ENCODE data around the gene AHRR.
"Not testable (repeated sequence)": the region's sequence is repeated elsewhere in the genome, so short reads cannot be mapped to it uniquely, and the experiment has no call there.

AHRR gene

DNA sequence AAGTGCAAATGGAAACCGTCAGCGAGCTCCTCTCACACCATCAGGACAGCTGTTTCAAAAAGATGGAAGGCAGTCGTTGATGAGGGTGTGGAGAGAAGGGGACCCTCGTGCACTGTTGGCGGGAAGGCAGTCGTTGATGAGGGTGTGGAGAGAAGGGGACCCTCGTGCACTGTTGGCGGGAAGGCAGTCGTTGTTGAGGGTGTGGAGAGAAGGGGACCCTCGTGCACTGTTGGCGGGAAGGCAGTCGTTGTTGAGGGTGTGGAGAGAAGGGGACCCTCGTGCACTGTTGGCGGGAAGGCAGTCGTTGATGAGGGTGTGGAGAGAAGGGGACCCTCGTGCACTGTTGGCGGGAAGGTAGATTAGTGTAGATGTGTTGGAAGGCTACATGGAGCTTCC lies 80.7 kb downstream of the AHRR start:
- H3K4me3 Mint-ChIP-seq; ATAC-seq (replicated peaks); H3K4me1 Mint-ChIP-seq (ENCODE audit: low read depth in 2 of 2); H3K9me3 Mint-ChIP-seq; DNase-seq; H3K27ac Mint-ChIP-seq; H3K36me3 Mint-ChIP-seq (ENCODE audit: insufficient read depth): not testable (repeated sequence)
- H3K27me3 Mint-ChIP-seq = peaks cover 56 to 73% of the 10 kb centered on the region in 2 donors

DNA sequence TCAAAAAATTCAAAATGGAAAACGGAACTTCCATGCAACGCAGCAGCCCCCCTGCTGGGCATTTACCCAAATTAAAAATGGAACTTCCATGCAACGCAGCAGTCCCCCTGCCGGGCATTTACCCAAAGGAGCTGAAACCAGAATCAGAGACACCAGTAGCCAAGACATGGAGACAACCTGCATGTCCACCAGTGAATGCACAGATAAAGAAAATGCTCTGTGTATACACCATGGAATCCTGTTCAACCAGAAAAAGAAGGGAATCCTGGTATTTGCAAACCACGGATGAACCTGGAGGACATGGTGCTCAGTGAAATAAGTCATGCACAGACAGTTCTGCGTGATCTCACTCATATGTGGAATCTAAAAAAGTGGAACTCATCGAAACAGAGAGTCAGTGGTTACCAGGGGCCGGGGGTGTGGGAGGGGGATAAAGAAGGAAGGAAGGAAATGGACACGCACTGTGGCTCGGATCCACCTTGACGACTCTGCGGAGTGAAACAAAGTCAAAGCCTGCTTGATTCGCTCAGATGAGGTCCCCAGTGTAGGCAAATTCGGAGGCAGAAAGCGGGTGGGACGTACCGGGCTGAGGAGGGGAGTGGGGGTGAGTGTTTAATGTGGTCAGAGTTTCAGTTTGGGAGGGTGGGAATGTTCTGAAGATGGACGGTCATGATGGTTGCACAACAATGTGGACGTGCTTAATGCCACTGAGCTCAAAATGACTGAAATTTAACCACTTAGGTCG lies 81.3 kb downstream of the AHRR start:
- no peak for DNase-seq
- Mint-ChIP-seq H3K27ac (no peak overlapping the region), H3K4me3 (no peak overlapping the region), H3K4me1 (ENCODE audit: low read depth in 2 of 2) (no peaks in the 10 kb centered on the region), H3K9me3 (no peaks in the 10 kb centered on the region), H3K36me3 (ENCODE audit: insufficient read depth) (peaks cover 4% of the 10 kb centered on the region), H3K27me3 (peaks cover 56 to 77% of the 10 kb centered on the region in 2 donors)
- peak; percentile 16 for ATAC-seq (replicated peaks)

DNA sequence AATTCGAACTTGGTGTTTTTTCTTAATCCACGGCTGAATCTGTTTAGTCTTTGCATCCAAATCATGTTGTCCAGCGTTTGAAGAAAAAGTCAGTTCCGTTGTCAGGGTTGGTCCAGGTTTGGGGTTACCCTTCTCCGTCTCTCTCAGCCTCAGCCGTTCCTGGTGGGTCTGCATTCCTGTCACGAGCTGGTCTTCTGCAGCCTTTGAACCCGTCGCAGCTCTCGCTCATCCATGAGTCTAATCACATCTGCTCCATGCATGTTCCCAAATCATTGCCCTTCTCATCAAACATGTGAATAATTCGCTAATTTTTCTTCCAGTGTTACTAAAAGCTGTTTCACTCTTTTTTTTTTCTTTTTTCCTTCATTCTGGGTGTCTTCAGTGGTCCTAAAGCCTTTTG lies 82.5 kb downstream of the AHRR start:
- no peak for ATAC-seq (replicated peaks)
- Mint-ChIP-seq H3K4me1 (ENCODE audit: low read depth in 2 of 2) (no peaks in the 10 kb centered on the region), H3K4me3 (no peak overlapping the region)

DNA sequence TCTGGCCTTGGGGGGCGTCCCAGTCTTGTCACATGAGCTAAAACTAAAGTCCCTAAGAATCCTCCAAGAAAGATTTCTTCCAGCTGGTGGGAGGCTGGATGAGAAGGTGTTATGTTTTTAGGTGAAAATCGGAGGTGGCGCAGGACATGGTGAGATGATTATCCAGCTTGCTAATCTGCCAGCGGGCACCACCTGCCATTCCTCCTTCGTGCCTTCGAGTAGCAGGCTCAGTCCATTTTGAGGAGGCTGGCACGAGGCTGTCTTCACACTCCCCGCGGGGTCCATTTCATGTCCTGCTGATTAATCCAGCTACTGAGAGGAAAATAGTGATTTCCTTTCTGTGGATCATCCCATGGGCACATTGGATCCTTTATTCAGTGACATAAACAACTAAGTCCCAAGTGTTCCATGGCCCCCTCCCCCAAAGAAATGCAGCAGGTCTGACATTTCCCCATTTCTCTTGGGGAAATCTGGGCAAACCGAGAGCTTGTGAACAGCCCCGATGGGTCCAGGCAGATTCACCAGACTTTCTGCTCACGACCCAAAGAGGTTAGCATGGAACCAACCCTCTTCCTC lies 83.2 kb downstream of the AHRR start:
- no peaks in the 10 kb centered on the region for H3K9me3 Mint-ChIP-seq
- no peak overlapping the region for H3K27ac Mint-ChIP-seq
- DNase-seq = no peak
- H3K27me3 Mint-ChIP-seq = peaks cover 56 to 83% of the 10 kb centered on the region in 2 donors
- no peaks in the 10 kb centered on the region for H3K4me1 Mint-ChIP-seq (ENCODE audit: low read depth in 2 of 2)
- no peak for ATAC-seq (replicated peaks)
- H3K36me3 Mint-ChIP-seq (ENCODE audit: insufficient read depth) = peaks cover 4% of the 10 kb centered on the region
- no peak overlapping the region for H3K4me3 Mint-ChIP-seq

More for the DNA sequence above, 82.5 kb downstream of the AHRR start:
- H3K27me3 Mint-ChIP-seq = peaks cover 56 to 81% of the 10 kb centered on the region in 2 donors
- H3K27ac Mint-ChIP-seq = no peak overlapping the region
- H3K9me3 Mint-ChIP-seq = no peaks in the 10 kb centered on the region
- peaks cover 4% of the 10 kb centered on the region for H3K36me3 Mint-ChIP-seq (ENCODE audit: insufficient read depth)
- DNase-seq = no peak

DNA sequence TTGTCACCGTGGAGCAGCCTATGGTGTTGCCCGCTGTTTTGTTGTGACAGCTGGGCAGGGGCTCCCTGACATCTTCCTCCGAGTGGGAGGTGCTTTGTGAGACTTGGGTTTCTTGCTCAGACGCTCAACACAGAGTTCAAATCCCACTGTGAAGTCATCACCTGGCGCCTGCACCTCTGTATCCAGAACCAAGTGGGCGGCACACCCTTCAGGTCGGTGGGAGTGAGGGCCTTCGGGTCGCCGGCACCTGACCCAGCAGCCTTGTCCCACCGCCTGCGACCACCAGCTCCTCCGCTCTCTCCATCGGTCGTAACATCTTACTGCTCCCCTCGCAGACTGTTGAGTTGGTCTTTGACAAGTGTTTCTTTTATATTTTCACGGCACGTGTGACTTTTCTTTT lies 83.9 kb downstream of the AHRR start:
- DNase-seq (no peak), ATAC-seq (replicated peaks) (no peak)
- Mint-ChIP-seq H3K27me3 (peaks cover 52 to 78% of the 10 kb centered on the region in 2 donors), H3K4me3 (no peak overlapping the region), H3K4me1 (ENCODE audit: low read depth in 2 of 2) (no peaks in the 10 kb centered on the region), H3K9me3 (no peaks in the 10 kb centered on the region), H3K36me3 (ENCODE audit: insufficient read depth) (peaks cover 4% of the 10 kb centered on the region), H3K27ac (no peak overlapping the region)

DNA sequence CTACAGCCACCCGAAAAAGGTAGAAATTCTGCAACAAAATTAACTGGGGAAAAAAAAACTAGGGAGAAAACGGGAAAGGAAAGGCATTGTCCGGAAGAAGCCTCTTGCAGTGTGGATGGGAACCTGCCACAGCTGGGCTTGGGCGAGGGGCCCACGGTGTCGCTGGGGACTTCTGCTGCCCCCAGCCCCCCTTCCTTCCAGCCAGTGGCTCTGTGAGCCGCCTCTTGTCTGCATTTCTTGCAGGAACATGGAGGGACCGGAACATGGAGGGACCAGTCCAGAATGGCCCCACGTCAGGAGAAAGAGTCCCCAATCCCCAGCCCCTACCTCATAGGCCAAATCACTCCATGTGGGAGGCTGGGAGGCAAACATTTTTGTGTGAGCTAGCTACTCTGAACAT lies 84.5 kb downstream of the AHRR start:
- no peaks in the 10 kb centered on the region for H3K4me1 Mint-ChIP-seq (ENCODE audit: low read depth in 2 of 2)
- peaks cover 4% of the 10 kb centered on the region for H3K36me3 Mint-ChIP-seq (ENCODE audit: insufficient read depth)
- DNase-seq = no peak
- ATAC-seq (replicated peaks) = no peak
- no peak overlapping the region for H3K4me3 Mint-ChIP-seq
- no peak overlapping the region for H3K27ac Mint-ChIP-seq
- peaks cover 50 to 76% of the 10 kb centered on the region in 2 donors for H3K27me3 Mint-ChIP-seq
- no peaks in the 10 kb centered on the region for H3K9me3 Mint-ChIP-seq

DNA sequence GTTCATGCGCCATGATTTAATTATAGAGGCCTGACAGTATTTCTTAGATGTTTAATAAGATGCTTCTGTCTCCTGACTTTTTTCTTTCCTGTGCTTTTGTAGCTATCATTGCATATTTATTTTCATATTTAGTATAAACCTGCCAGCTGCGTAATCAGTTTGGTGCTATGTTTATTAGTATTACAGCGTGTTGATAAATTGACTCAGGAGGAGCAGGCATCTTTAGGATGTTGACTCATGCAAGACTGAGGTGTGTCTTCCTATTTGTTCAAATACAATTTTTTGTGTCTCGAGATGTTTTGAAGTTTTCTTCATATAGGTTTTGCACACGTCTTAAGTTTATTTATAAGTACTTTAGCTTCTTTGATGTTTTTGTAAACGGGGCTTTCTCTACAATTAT lies 85.5 kb downstream of the AHRR start:
- DNase-seq (no peak), ATAC-seq (replicated peaks) (no peak)
- peaks cover 43 to 71% of the 10 kb centered on the region in 2 donors for H3K27me3 Mint-ChIP-seq
- no peak overlapping the region for H3K27ac Mint-ChIP-seq
- no peaks in the 10 kb centered on the region for H3K9me3 Mint-ChIP-seq
- no peaks in the 10 kb centered on the region for H3K4me1 Mint-ChIP-seq (ENCODE audit: low read depth in 2 of 2)
- no peak overlapping the region for H3K4me3 Mint-ChIP-seq
- H3K36me3 Mint-ChIP-seq (ENCODE audit: insufficient read depth) = peaks cover 4% of the 10 kb centered on the region

DNA sequence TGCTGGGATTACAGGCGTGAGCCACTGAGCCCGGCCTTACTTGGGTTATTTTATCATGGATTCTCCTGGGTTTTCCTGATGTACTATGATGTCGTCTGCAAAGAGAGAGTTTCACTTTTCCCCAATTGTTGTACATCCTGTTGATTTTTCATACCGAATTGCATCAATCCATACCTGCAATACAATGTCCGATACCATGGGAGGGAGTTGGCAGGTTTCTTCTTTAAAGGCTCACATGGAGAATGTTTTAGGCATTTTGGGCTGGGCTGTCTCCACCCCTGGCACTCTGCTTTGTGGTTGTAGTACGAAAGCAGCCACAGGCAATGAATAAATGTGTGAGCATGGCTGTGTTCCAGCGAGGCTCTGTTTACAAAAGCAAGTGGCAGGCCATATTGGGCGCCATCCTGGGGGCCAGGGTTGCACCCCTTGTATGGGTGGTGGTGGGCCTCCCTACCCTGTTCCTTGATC lies 86.3 kb downstream of the AHRR start:
- DNase-seq (no peak), ATAC-seq (replicated peaks) (no peak)
- no peak overlapping the region for H3K27ac Mint-ChIP-seq
- H3K9me3 Mint-ChIP-seq = no peaks in the 10 kb centered on the region
- H3K4me3 Mint-ChIP-seq = no peak overlapping the region
- H3K27me3 Mint-ChIP-seq = peaks cover 35 to 63% of the 10 kb centered on the region in 2 donors
- peaks cover 4% of the 10 kb centered on the region for H3K36me3 Mint-ChIP-seq (ENCODE audit: insufficient read depth)
- no peaks in the 10 kb centered on the region for H3K4me1 Mint-ChIP-seq (ENCODE audit: low read depth in 2 of 2)

DNA sequence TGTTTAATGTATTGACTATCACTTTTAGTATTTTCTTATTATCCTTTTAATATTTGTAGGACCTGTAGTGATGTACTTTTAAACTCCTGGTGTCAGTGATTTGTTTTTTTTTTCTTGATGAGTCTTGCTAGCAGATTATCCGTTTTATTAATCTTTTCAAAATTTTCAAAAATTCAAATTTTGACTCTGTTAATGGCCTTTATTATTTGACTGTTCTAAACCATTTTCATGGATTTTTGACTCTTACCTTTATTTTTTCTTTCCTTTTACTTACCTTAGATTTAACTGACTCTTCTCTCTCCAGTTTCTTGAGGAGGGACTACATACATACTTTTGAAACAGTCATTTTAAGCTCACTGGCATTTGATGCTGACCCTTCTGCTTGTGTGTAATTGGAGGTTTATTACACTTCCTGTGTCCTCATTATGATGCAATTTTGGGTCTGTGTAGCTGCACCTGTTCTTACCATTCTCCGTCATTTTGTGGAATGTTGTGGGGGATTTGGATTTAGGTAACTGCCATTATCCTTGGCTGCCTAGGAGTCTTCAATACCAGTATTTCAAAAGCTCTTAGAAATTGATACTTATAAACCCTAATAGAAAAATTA lies 89.5 kb downstream of the AHRR start:
- peaks cover 0 to 1% of the 10 kb centered on the region in 2 donors for H3K4me1 Mint-ChIP-seq (ENCODE audit: low read depth in 2 of 2)
- peaks cover 18 to 39% of the 10 kb centered on the region in 2 donors for H3K27me3 Mint-ChIP-seq
- no peaks in the 10 kb centered on the region for H3K9me3 Mint-ChIP-seq
- no peak overlapping the region for H3K4me3 Mint-ChIP-seq
- H3K27ac Mint-ChIP-seq = no peak overlapping the region
- peaks cover under 1% of the 10 kb centered on the region for H3K36me3 Mint-ChIP-seq (ENCODE audit: insufficient read depth)
- no peak for DNase-seq
- ATAC-seq (replicated peaks) = no peak

DNA sequence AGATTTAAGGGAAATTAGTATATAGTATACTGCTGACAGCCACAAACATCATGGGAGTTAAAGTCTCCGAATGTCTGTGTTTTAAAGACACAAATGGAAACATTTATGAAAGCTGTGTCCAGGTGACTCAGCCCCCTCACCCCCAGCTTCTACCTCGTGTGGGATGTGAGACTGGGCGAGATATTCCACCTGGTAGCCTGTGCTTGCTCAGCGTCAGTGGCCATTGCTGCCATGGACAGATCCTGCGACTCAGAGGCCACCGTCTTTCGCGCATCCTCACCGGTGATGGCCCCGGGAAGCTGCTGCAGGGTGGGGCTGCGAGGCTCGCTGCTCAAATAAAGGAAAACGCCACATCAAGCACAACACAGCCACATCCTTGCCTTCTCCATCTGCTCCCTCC lies 90.2 kb downstream of the AHRR start:
- peaks cover 0 to 6% of the 10 kb centered on the region in 2 donors for H3K4me1 Mint-ChIP-seq (ENCODE audit: low read depth in 2 of 2)
- no peaks in the 10 kb centered on the region for H3K36me3 Mint-ChIP-seq (ENCODE audit: insufficient read depth)
- no peaks in the 10 kb centered on the region for H3K9me3 Mint-ChIP-seq
- no peak for DNase-seq
- H3K27me3 Mint-ChIP-seq = peaks cover 12 to 32% of the 10 kb centered on the region in 2 donors
- H3K4me3 Mint-ChIP-seq = no peak overlapping the region
- no peak for ATAC-seq (replicated peaks)
- H3K27ac Mint-ChIP-seq = no peak overlapping the region

DNA sequence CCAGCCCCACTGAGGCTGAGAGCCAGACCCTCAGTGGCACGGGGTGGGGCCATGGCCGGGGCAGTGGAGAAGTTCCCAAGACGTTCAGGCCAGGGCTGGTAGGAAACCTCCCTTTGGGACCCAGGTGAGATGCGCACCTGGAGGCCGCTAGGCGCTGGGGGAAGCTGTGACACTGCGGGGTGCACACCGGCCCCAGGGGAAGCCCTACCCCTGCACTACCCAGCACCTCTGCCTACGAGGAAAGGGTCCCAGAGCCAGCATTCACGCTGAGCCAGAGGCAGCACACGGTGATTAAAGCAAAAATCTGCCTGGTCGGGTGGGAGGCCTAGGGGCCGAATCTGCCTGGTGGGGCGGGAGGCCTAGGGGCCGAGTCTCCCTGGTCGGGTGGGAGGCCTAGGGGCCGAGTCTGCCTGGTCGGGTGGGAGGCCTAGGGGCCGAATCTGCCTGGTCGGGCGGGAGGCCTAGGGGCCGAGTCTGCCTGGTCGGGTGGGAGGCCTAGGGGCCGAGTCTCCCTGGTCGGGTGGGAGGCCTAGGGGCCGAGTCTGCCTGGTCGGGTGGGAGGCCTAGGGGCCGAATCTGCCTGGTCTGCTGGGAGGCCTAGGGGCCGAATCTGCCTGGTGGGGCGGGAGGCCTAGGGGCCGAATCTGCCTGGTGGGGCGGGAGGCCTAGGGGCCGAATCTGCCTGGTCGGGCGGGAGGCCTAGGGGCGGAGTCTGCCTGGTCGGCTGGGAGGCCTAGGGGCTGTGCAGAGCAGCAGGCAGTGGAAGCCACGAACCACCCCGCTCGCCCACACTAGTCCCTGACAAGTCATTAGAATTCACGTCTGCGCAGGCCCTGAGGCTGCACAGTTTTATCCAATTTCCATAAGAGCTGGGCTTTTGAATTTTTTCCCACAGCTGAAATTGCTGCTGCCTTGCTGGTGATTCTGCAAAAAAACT lies 93.7 kb downstream of the AHRR start:
- not testable (repeated sequence) for DNase-seq; H3K36me3 Mint-ChIP-seq (ENCODE audit: insufficient read depth); H3K4me1 Mint-ChIP-seq (ENCODE audit: low read depth in 2 of 2); H3K9me3 Mint-ChIP-seq
- H3K4me3 Mint-ChIP-seq = peak overlapping the region in 1 of 2 donors; percentile 51
- peak; percentile 60 for ATAC-seq (replicated peaks)
- H3K27me3 Mint-ChIP-seq = peaks cover 12 to 16% of the 10 kb centered on the region in 2 donors
- H3K27ac Mint-ChIP-seq = peak overlapping the region; percentile 44 to 68

DNA sequence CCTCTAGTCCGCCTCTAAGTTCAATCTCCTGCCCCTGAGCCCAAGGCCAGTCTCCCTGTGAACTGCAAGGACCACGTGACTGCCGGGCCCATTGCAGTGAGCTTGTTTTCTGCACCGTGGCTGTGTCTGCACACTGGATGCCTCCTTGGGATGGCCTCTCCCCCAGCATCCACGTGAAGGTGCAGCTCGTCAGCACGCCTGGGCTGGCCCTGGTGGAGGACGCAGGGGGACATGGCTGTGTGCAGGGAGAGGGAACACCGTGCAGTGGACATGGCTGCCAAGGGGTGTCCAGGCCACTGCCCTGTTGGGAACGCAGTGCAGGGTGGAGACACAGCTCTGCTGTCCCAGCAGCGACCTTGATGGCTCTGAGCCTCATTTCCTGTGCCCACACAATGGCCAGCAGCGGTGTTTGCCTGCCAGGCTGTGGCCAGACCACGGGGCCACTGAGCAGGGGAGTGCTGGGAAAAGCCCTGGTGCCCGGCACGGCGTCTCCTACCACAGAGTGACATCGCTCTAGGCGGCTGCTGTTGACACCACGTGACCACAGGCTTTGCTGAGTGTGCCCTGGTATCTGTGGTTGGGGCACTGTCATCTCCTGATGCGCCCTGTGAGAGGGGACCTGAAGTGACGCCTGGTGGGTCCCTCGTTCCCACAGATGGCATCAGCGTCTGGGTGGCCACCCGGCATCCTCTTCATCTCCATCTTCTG lies 94.6 kb downstream of the AHRR start:
- H3K27me3 Mint-ChIP-seq = peaks cover 9 to 10% of the 10 kb centered on the region in 2 donors
- H3K27ac Mint-ChIP-seq = peak overlapping the region; percentile 44 to 68
- ATAC-seq (replicated peaks) (peak; percentile 89), DNase-seq (peak in 1 of 3 experiments; percentile 12)
- peak overlapping the region in 1 of 2 donors; percentile 51 for H3K4me3 Mint-ChIP-seq
- peaks cover 0 to 6% of the 10 kb centered on the region in 2 donors for H3K4me1 Mint-ChIP-seq (ENCODE audit: low read depth in 2 of 2)
- H3K9me3 Mint-ChIP-seq = no peaks in the 10 kb centered on the region
- H3K36me3 Mint-ChIP-seq (ENCODE audit: insufficient read depth) = no peaks in the 10 kb centered on the region

DNA sequence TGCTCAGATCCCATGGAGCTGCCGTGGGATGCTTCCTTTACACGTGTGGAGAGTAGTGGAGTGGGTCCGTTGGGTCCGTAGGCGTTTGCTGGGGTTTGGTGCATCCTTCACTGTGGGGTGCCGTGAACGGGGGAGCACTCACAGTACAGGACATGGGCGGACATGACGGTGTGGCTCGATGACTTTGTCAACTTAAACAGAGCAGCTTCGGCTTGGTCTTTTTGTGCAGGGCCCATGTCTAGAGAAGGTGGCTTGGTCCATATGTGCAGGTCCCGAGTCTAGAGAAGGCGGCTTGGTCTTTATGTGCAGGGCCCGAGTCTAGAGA lies 95.1 kb downstream of the AHRR start:
- Mint-ChIP-seq H3K4me3 (peak overlapping the region in 1 of 2 donors; percentile 51), H3K4me1 (ENCODE audit: low read depth in 2 of 2) (peaks cover 0 to 6% of the 10 kb centered on the region in 2 donors)
- no peak for ATAC-seq (replicated peaks)

More for the DNA sequence above, 95.1 kb downstream of the AHRR start:
- H3K27ac Mint-ChIP-seq = no peak overlapping the region
- no peak for DNase-seq
- H3K27me3 Mint-ChIP-seq = peaks cover 6% of the 10 kb centered on the region in 2 donors
- H3K9me3 Mint-ChIP-seq = no peaks in the 10 kb centered on the region
- H3K36me3 Mint-ChIP-seq (ENCODE audit: insufficient read depth) = no peaks in the 10 kb centered on the region
